Activated CD4-positive, alpha-beta T cell treated with anti-CD3 and anti-CD28 coated beads for 36 hours (primary cell): ENCODE measurements around the gene KDM5B. TPM values are rescaled to one million over a fixed set of nuclear protein-coding genes. Genes with fewer than 3 reads are reported as not detected.

Experiments
- ATAC-seq: fragments of 200-7000 bp; cut with Tn5 transposase; one replicate; pipeline ENCODE4 v1.10.0; 2021; ENCODE audit warnings: mild to moderate bottlenecking, moderate library complexity
- CTCF ChIA-PET: fragments of 350-600 bp; sonication (Branson Sonifier 250); formaldehyde crosslinking; loops from one replicate; lab custom pipeline; 2021; ENCODE audit warnings: antibody characterized with exemption; lab: Charles Lee
- POLR2A ChIA-PET: fragments of 350-600 bp; sonication (Branson Sonifier 250); formaldehyde crosslinking; loops from one replicate; lab custom pipeline; 2021; ENCODE audit warnings: antibody characterized with exemption, inconsistent platforms; lab: Charles Lee
- DNase-seq: peaks from one replicate; pipeline ENCODE4 v3.0.0-alpha.2; 2020
- H3K27ac Mint-ChIP-seq: one replicate; pipeline ENCODE4 v1.8.0; 2021; ENCODE audit warnings: mixed read lengths
- H3K27me3 Mint-ChIP-seq: one replicate; pipeline ENCODE4 v1.8.0; 2021; ENCODE audit warnings: mixed read lengths
- H3K36me3 Mint-ChIP-seq: one replicate; pipeline ENCODE4 v1.8.0; 2021; ENCODE audit warnings: low read depth, mixed read lengths
- H3K4me1 Mint-ChIP-seq: one replicate; pipeline ENCODE4 v1.8.0; 2021; ENCODE audit warnings: mixed read lengths
- H3K4me3 Mint-ChIP-seq: one replicate; pipeline ENCODE4 v1.8.0; 2021; ENCODE audit warnings: mild to moderate bottlenecking, moderate library complexity, mixed read lengths
- H3K9me3 Mint-ChIP-seq: one replicate; pipeline ENCODE4 v1.8.0; 2021; ENCODE audit warnings: low read depth, mixed read lengths
- intact Hi-C, 2 experiments: fragments of 100-400 bp; cut with DNase I in 1 of 2; cut with micrococcal nuclease in 1 of 2; formaldehyde crosslinking; loops; one replicate each; pipeline versions ENCODE4 v1.14.2 to v1.15.1; 2022 to 2024; cut with DNase I, micrococcal nuclease
- total RNA-seq, 2 experiments: library from RNA; stranded (reverse); gene quantifications; one replicate each; pipeline ENCODE4 v1.2.3, GENCODE V29; 2021

Gene KDM5B
- total RNA-seq, 2 experiments from 2014 or later, result 34.6 to 45.9 TPM

DNA sequence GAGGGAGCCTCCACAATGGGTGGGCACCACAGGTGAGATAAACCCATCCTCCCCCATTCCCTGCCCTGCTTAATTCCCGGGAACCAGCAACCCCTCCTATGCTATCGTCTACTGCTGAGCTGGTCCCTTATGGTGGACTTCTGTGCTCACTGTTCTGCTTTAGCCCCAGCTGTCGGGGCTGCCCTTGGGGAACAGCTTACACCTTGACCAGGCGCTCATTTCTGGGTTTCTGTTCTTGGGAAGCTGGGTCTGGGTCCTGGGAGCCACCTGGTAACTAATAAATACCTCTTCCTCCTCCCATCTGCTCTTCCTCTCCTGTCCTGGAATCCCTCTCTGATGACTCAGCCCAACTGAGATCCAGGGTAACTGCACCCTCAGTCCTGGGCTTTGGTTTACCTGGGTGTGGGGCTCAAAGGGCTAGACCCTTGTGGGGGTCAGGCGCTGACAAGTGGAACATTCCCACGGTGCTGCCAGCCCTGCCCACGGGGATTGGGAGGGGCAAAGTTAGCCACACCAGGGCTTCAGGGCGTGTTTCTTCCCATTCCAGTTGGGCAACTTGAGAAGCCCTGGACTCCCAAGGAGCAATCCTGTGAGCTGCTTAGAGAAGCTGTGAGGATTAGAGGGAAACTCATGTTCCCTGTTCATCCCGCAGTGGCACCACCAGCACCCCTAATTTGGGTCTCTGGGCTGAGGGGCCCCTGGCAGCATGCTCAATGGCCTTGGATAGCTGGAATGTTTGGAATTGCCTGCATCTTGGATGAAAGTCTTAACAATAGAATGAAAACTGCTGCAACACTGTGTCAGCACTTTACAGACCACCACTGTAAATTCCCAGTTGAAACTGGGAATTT, 4.2 kb upstream of the KDM5B start:
- H3K4me3 Mint-ChIP-seq, result peak overlapping the region; percentile 75
- H3K36me3 Mint-ChIP-seq, result no peaks in the 10 kb centered on the region
- no peaks in the 10 kb centered on the region for H3K9me3 Mint-ChIP-seq
- no peak overlapping the region for H3K27ac Mint-ChIP-seq
- H3K4me1 Mint-ChIP-seq, result peaks cover 24% of the 10 kb centered on the region
- no peak for DNase-seq
- intact Hi-C loops, result no loop called here
- peaks cover 8% of the 10 kb centered on the region for H3K27me3 Mint-ChIP-seq
- ChIA-PET CTCF (interaction anchor here (0.5 to 0.6 kb wide), 2 partner anchors 40 to 715 kb away, joined by 3 read pairs; no protein-coding TSS in a partner anchor), POLR2A (no interaction called here)
- ATAC-seq, result no peak

GRCh38 chr1:202811296-202812175, 3.3 kb upstream of the KDM5B start:
- intact Hi-C loops, result loop anchor here in 1 of 2 experiments (2.0 kb wide), 2 partner anchors 155 to 469 kb away; partner anchors contain the start of gene CYB5R1
- ChIA-PET CTCF (interaction anchor here (0.6 kb wide), 1 partner anchor 39 kb away, joined by 3 read pairs; no protein-coding TSS in a partner anchor), POLR2A (interaction anchor here (0.7 kb wide), 1 partner anchor 134 kb away, joined by 3 read pairs; no protein-coding TSS in a partner anchor)
- Mint-ChIP-seq H3K27ac (peak overlapping the region; percentile 68), H3K27me3 (peaks cover 8% of the 10 kb centered on the region), H3K4me3 (peak overlapping the region; percentile 75), H3K4me1 (peaks cover 25% of the 10 kb centered on the region), H3K36me3 (peaks cover under 1% of the 10 kb centered on the region), H3K9me3 (no peaks in the 10 kb centered on the region)
- ATAC-seq, result peak; percentile 6
- DNase-seq, result peak; percentile 69

GRCh38 chr1:202810615-202811295, 2.5 kb upstream of the KDM5B start, which contains the start of gene PCAT6:
TSS of gene PCAT6 (plus strand) at chr1:202810954.
- peaks cover 3% of the 10 kb centered on the region for H3K36me3 Mint-ChIP-seq
- DNase-seq (peak; percentile 93), ATAC-seq (peak; percentile 66)
- peak within 1 kb of the TSS; percentile 75 for H3K4me3 Mint-ChIP-seq
- peak within 1 kb of the TSS; percentile 68 for H3K27ac Mint-ChIP-seq
- H3K9me3 Mint-ChIP-seq, result no peaks in the 10 kb centered on the region
- ChIA-PET POLR2A (no interaction called here), CTCF (no interaction called here)
- peaks cover 32% of the 10 kb centered on the region for H3K4me1 Mint-ChIP-seq
- intact Hi-C loops, result loop anchor here in 1 of 2 experiments (1.0 to 2.0 kb wide), 6 partner anchors 79 to 468 kb away; partner anchors contain the start of genes ADIPOR1, CYB5R1, KLHL12 and RABIF
- H3K27me3 Mint-ChIP-seq, result peaks cover 8% of the 10 kb centered on the region

DNA sequence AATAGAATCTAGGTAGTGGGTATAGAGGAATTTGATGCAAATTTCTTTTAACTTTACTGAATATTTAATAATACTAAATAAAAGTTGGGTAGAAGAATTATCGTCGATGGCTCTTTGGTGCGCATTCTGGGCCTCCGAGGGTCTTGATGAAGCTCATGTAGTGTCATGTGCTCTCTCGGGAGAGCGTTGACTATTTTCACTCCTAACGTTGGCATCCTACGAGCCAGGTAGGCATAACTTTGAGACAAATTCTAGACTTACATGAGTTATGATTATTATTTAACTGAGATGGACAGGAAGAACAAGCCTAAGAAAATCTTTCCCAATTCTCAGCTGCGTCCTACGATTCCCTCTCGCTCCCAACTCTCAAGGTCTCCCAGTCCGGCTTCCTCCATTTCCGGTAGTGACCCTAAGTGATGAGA, 2.0 kb upstream of the KDM5B start:
- intact Hi-C loops, result loop anchor here in 1 of 2 experiments (1.0 to 2.0 kb wide), 6 partner anchors 79 to 467 kb away; partner anchors contain the start of genes ADIPOR1, CYB5R1, KLHL12 and RABIF
- Mint-ChIP-seq H3K4me3 (peak overlapping the region; percentile 75), H3K36me3 (peaks cover 3% of the 10 kb centered on the region), H3K27ac (peak overlapping the region; percentile 13), H3K27me3 (peaks cover 8% of the 10 kb centered on the region), H3K9me3 (no peaks in the 10 kb centered on the region), H3K4me1 (peaks cover 37% of the 10 kb centered on the region)
- ATAC-seq (no peak), DNase-seq (no peak)
- POLR2A ChIA-PET, result no interaction called here
- CTCF ChIA-PET, result no interaction called here

DNA sequence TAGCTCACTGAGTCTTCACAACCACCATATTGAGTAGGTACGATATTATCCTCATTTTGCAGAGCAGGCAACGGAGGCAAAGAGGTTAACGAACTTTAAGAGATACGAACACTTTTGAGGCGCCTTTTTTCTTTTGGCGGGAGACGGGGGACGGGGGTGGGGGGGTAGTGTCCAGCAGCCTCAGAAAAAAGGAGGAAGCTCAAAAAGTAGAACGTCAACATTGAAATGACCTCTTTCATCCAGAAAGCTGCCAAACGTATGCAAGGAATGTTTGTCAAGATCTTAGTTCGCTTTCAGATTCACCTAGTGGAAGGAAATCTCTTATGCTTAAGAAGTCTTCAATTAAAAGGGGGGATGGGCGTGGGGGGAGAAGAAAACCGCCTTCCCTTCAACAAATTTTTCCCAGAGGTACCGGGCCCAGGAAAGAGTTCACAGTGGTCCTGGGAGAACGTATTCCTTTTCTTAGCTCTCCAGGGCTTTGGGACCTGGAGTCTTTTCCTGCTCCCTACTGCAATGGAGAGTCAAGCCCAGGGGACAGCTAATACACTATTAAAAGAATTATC, 1.5 kb upstream of the KDM5B start:
- ChIA-PET CTCF (interaction anchor here (0.7 kb wide), 1 partner anchor 11 kb away, joined by 3 read pairs; no protein-coding TSS in a partner anchor), POLR2A (no interaction called here)
- ATAC-seq, result no peak
- no peak for DNase-seq
- H3K27ac Mint-ChIP-seq, result no peak overlapping the region
- no peaks in the 10 kb centered on the region for H3K9me3 Mint-ChIP-seq
- peaks cover 8% of the 10 kb centered on the region for H3K27me3 Mint-ChIP-seq
- H3K36me3 Mint-ChIP-seq, result peaks cover 3% of the 10 kb centered on the region
- intact Hi-C loops, result loop anchor here (1.0 to 10.0 kb wide), 12 partner anchors 62 to 1705 kb away; partner anchors contain the start of genes ADIPOR1 (in 1 of the 2), BTG2 (in 1 of the 2), CYB5R1 (in 1 of the 2) and KLHL12 (in 1 of the 2)
- H3K4me1 Mint-ChIP-seq, result peaks cover 42% of the 10 kb centered on the region
- peak overlapping the region; percentile 26 for H3K4me3 Mint-ChIP-seq

DNA sequence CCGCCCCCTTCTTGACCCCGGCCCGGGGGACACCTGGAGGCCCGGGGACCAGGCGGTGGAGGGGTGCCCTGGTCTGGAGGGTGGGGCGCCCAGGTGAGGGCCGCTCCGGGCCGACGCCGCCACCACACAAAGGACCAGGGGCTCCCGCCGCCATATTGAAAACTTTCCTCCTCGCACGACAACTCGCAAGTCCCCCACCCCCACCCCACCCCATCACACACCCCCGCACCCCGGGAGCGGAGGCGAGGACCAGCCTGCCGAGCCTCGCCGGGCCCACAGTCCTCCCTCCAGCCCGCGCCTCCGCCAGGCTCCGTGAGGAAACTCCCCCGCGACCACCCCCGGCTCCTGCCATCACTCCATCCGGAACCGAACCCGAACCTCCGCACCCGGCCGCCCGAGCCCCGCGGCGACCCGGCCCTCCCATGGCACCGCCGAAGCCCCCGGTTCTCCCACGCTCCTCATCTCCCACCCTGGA, 733 bp downstream of the KDM5B start:
- Mint-ChIP-seq H3K36me3 (peaks cover 5% of the 10 kb centered on the region), H3K4me1 (peaks cover 64% of the 10 kb centered on the region), H3K4me3 (peak overlapping the region; percentile 82), H3K27ac (peak overlapping the region; percentile 42), H3K9me3 (no peaks in the 10 kb centered on the region), H3K27me3 (peaks cover 8% of the 10 kb centered on the region)
- peak; percentile 75 for DNase-seq
- intact Hi-C loops, result loop anchor here (2.0 to 10.0 kb wide), 9 partner anchors 60 to 1707 kb away; partner anchors contain the start of genes PPP1R12B (in 2 of the 2), BTG2 (in 1 of the 2), MDM4 (in 1 of the 2) and PTPN7 (in 1 of the 2)
- CTCF ChIA-PET, result interaction anchor here (0.7 kb wide), 1 partner anchor 163 kb away, joined by 3 read pairs; no protein-coding TSS in a partner anchor
- peak; percentile 9 for ATAC-seq
- POLR2A ChIA-PET, result interaction anchor here (0.7 kb wide), 1 partner anchor 11 kb away, joined by 3 read pairs; no protein-coding TSS in a partner anchor

DNA sequence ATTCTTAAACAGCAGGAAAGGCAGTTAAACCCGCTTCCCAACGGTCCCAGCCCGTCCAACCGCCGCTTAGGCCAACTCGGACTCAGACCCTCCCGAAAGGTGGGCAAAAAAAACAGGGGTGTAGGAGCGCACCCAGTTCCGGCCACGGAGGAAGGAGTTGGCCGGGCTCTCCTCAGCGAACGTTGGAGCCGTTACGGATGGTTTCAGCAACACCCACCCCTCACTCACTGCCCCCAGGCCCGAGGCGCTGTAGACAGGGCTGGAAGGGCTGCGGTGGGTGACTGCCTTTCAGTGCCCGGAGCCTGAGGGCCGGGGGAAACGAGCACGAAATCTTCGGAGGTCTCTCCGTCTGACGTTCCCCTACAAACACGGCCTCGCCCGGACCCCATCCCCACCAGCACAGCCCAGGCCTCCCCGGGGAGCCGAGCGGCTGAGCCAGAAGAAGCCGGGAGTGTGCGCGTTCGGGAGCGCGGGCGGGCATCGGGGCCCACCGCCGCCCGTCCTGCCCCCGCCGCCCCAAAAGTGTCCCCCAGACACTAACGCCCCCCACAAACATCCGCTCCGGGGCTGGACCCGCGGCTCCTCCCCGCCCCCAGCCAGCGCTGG, 1.3 kb downstream of the KDM5B start:
- ATAC-seq, result peak; percentile 13
- Mint-ChIP-seq H3K4me1 (peaks cover 70% of the 10 kb centered on the region), H3K4me3 (peak overlapping the region; percentile 82), H3K27me3 (peaks cover 8% of the 10 kb centered on the region), H3K36me3 (peaks cover 5% of the 10 kb centered on the region), H3K27ac (peak overlapping the region; percentile 94), H3K9me3 (no peaks in the 10 kb centered on the region)
- CTCF ChIA-PET, result no interaction called here
- peak; percentile 55 for DNase-seq
- POLR2A ChIA-PET, result interaction anchor here (0.5 to 1.4 kb wide), 2 partner anchors 9 to 45 kb away, joined by 4 to 5 read pairs; no protein-coding TSS in a partner anchor
- intact Hi-C loops, result loop anchor here (1.0 to 10.0 kb wide), 10 partner anchors 60 to 1708 kb away; partner anchors contain the start of genes PPP1R12B (in 2 of the 2), BTG2 (in 1 of the 2), KLHL12 (in 1 of the 2) and MDM4 (in 1 of the 2)

DNA sequence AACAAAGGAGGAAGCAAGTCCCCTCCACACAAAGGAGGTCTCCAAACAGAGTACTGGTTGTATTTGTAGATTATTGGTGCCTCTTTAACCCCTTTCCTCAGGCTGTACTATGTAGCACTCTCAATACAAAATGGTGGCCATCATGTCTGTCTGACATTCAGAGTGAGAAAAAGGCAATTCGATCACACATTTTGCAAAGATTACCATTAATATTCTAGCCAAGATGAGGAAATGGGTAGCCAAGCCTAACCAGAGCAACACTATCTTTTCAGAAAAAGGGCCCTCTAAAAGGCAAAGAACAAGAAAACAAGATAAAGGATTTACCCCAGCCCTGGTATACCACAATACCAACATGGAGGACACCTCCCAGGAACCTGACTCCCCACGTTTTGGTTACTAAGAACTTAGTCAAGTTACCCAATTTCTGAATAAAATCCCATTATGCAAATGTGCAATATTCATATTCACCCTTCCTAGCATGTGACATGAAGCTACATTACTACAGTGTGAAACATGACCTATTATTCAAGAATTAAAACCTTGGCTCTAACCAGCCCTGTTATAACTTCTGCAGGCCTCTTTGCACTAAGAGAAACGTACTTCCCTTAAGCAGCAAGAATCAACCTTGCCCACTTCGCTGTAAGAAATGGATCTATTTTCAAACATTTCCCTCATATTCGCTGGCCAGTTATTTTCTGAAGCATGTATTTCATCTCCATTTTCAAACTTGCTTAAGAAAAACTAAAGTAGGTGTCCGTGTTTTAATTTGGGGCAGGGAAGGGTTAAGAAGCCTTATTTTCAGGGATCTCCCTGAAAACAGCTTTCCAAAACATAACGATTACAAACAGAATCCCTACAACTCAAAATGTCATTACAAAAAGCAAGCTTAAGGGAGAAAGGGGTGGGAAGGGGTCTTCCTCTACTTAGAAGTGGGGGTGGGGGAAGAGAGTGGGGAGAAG, 2.1 kb downstream of the KDM5B start:
- no peaks in the 10 kb centered on the region for H3K9me3 Mint-ChIP-seq
- intact Hi-C loops, result loop anchor here (1.0 to 10.0 kb wide), 10 partner anchors 59 to 1709 kb away; partner anchors contain the start of genes PPP1R12B (in 2 of the 2), BTG2 (in 1 of the 2), KLHL12 (in 1 of the 2) and MDM4 (in 1 of the 2)
- peaks cover 6% of the 10 kb centered on the region for H3K36me3 Mint-ChIP-seq
- H3K27ac Mint-ChIP-seq, result peak overlapping the region; percentile 94
- POLR2A ChIA-PET, result interaction anchor here (0.5 to 1.4 kb wide), 2 partner anchors 8 to 44 kb away, joined by 4 to 5 read pairs; no protein-coding TSS in a partner anchor
- H3K27me3 Mint-ChIP-seq, result peaks cover 4% of the 10 kb centered on the region
- ATAC-seq, result peak; percentile 34
- H3K4me1 Mint-ChIP-seq, result peaks cover 68% of the 10 kb centered on the region
- peak overlapping the region; percentile 82 for H3K4me3 Mint-ChIP-seq
- CTCF ChIA-PET, result interaction anchor here (0.7 to 1.3 kb wide), 3 partner anchors 48 to 462 kb away, joined by 3 read pairs; no protein-coding TSS in a partner anchor
- peak; percentile 47 for DNase-seq
